Measurements from ENCODE around the gene IGSF6.
"Not testable (repeated sequence)": the region's sequence is repeated elsewhere in the genome, so short reads cannot be mapped to it uniquely, and the experiment has no call there.

Gene IGSF6

DNA sequence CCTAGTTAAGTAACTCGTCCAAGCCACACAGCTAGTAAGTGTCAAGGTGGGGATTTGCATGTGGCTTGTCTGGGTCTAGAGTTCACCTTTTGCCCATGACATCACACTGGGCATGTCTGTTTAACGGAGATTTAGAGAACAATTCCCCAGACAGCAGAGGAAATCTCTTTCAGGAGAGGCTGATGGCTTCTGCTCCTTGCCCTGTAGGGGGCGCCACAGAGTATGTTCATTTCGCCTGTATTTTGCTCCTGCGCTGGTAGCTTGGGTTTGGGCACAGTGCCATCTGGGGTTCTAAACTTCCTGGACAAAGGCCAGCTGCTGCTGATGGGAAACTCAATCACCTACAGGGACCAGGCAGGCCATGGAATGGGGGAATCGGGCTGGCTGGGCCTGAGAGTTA is 31.8 kb upstream of the IGSF6 start:
- H3K4me1 ChIP-seq (ENCODE audit: control insufficient read depth, insufficient read depth, low read depth, low read length): no peaks in the 10 kb centered on the region
- H3K79me1 ChIP-seq (replicated peaks; ENCODE audit: low read length, poor library complexity, severe bottlenecking): no peaks in the 10 kb centered on the region
- H3K27me3 ChIP-seq (ENCODE audit: control insufficient read depth in 1 of 2, insufficient read depth in 1 of 2, low read length in 2 of 2): peaks cover 14 to 34% of the 10 kb centered on the region in 2 experiments
- H2BK120ac ChIP-seq (ENCODE audit: low read depth, low read length): no peak overlapping the region
- no peak overlapping the region for H2BK15ac ChIP-seq (ENCODE audit: low read depth, poor library complexity, severe bottlenecking)
- peak overlapping the region in 1 of 2 experiments; percentile 72 for H3K23ac ChIP-seq (ENCODE audit: low read length in 2 of 2)
- no peak overlapping the region for H4K91ac ChIP-seq (ENCODE audit: low read length)
- H3K14ac ChIP-seq (ENCODE audit: low read length in 2 of 2): no peak overlapping the region
- no peaks in the 10 kb centered on the region for H3K36me3 ChIP-seq (ENCODE audit: control insufficient read depth in 1 of 2, insufficient read depth in 2 of 2, low read depth in 1 of 2, low read length in 2 of 2)
- no peak overlapping the region for H3K4me2 ChIP-seq (ENCODE audit: low read length, poor library complexity, severe bottlenecking)
- no peak for DNase-seq
- 40% methylated on average over 6 of the region's 6 CpGs for WGBS
- H2BK5ac ChIP-seq (ENCODE audit: low read depth, low read length, poor library complexity, severe bottlenecking): no peak overlapping the region
- no peak overlapping the region for H3K18ac ChIP-seq (ENCODE audit: low read depth in 1 of 2, low read length in 2 of 2)
- H3K4ac ChIP-seq (ENCODE audit: low read depth in 1 of 2, low read length in 2 of 2): no peak overlapping the region
- no peak overlapping the region for H4K8ac ChIP-seq (ENCODE audit: low read length)
- H2AK5ac ChIP-seq (ENCODE audit: low read length, severe bottlenecking): no peak overlapping the region
- H3K9me3 ChIP-seq (ENCODE audit: control insufficient read depth, low read length): peaks cover 8% of the 10 kb centered on the region
- H3K9ac ChIP-seq (ENCODE audit: low read length): no peak overlapping the region
- no peak overlapping the region for H3K4me3 ChIP-seq (ENCODE audit: insufficient read depth in 1 of 2, low read depth in 1 of 2, low read length in 2 of 2)
- no peak overlapping the region for H3K27ac ChIP-seq (ENCODE audit: low read length, poor library complexity, severe bottlenecking)
- H2BK12ac ChIP-seq (ENCODE audit: low read length in 2 of 2): no peak overlapping the region
- no peak overlapping the region for H2AFZ ChIP-seq (ENCODE audit: low read depth, low read length)

DNA sequence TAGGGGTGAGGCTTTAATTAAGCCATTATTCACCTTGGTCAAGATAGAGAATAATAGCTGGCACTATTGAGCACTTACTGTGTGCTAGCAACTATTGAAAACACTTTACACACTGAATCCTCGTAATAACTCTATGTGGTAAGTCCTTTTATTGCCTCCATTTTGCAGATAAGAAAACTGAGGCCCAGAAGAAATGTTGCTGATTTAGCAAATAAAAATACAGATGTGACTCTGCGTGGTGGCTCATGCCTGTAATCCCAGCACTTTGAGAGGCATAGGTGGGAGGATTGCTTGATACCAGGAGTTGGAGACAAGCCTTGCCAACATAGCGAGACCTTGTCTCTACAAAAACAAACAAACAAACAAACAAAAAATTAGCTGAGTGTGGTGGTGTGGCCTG is 30.8 kb upstream of the IGSF6 start:
- no peak overlapping the region for H3K27ac ChIP-seq (ENCODE audit: low read length, poor library complexity, severe bottlenecking)
- no peak overlapping the region for H4K91ac ChIP-seq (ENCODE audit: low read length)
- H3K9me3 ChIP-seq (ENCODE audit: control insufficient read depth, low read length): no peaks in the 10 kb centered on the region
- no peak for DNase-seq
- H3K27me3 ChIP-seq (ENCODE audit: control insufficient read depth in 1 of 2, insufficient read depth in 1 of 2, low read length in 2 of 2): peaks cover 8 to 30% of the 10 kb centered on the region in 2 experiments
- no peaks in the 10 kb centered on the region for H3K4me1 ChIP-seq (ENCODE audit: control insufficient read depth, insufficient read depth, low read depth, low read length)
- no peak overlapping the region for H3K4ac ChIP-seq (ENCODE audit: low read depth in 1 of 2, low read length in 2 of 2)
- no peak overlapping the region for H2BK120ac ChIP-seq (ENCODE audit: low read depth, low read length)
- no peak overlapping the region for H2BK15ac ChIP-seq (ENCODE audit: low read depth, poor library complexity, severe bottlenecking)
- no peak overlapping the region for H3K4me3 ChIP-seq (ENCODE audit: insufficient read depth in 1 of 2, low read depth in 1 of 2, low read length in 2 of 2)
- no peak overlapping the region for H4K8ac ChIP-seq (ENCODE audit: low read length)
- H3K36me3 ChIP-seq (ENCODE audit: control insufficient read depth in 1 of 2, insufficient read depth in 2 of 2, low read depth in 1 of 2, low read length in 2 of 2): no peaks in the 10 kb centered on the region
- H3K23ac ChIP-seq (ENCODE audit: low read length in 2 of 2): no peak overlapping the region
- no peak overlapping the region for H3K9ac ChIP-seq (ENCODE audit: low read length)
- no peak overlapping the region for H2AFZ ChIP-seq (ENCODE audit: low read depth, low read length)
- no CpG with 5 or more reads among the region's 3 CpGs for WGBS
- H3K18ac ChIP-seq (ENCODE audit: low read depth in 1 of 2, low read length in 2 of 2): no peak overlapping the region
- no peaks in the 10 kb centered on the region for H3K79me1 ChIP-seq (replicated peaks; ENCODE audit: low read length, poor library complexity, severe bottlenecking)
- no peak overlapping the region for H2BK12ac ChIP-seq (ENCODE audit: low read length in 2 of 2)
- H3K4me2 ChIP-seq (ENCODE audit: low read length, poor library complexity, severe bottlenecking): no peak overlapping the region
- H2BK5ac ChIP-seq (ENCODE audit: low read depth, low read length, poor library complexity, severe bottlenecking): no peak overlapping the region
- no peak overlapping the region for H2AK5ac ChIP-seq (ENCODE audit: low read length, severe bottlenecking)
- no peak overlapping the region for H3K14ac ChIP-seq (ENCODE audit: low read length in 2 of 2)

DNA sequence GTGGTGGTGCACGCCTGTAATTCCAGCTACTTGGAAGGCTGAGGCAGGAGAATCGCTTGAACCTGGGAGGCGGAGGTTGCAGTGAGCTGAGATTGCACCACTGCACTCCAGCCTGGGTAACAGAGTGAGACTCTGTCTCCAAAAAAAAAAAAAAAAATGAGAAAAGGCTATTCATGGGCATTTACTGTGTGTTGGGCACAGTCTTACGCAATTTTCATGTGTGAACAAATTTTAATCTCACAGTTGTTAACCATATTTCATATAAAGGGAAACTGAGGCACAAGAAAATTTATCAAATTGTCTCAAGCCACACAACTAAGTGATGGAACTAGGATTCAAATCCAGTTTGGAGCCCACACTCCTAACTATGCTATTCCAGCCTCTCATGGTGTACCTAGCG is 28.3 kb upstream of the IGSF6 start:
- H3K23ac ChIP-seq (ENCODE audit: low read length in 2 of 2); H3K4me3 ChIP-seq (ENCODE audit: insufficient read depth in 1 of 2, low read depth in 1 of 2, low read length in 2 of 2); H3K27ac ChIP-seq (ENCODE audit: low read length, poor library complexity, severe bottlenecking); DNase-seq; H3K4ac ChIP-seq (ENCODE audit: low read depth in 1 of 2, low read length in 2 of 2); H3K18ac ChIP-seq (ENCODE audit: low read depth in 1 of 2, low read length in 2 of 2); H4K8ac ChIP-seq (ENCODE audit: low read length); H2BK5ac ChIP-seq (ENCODE audit: low read depth, low read length, poor library complexity, severe bottlenecking); H2BK15ac ChIP-seq (ENCODE audit: low read depth, poor library complexity, severe bottlenecking); H2AFZ ChIP-seq (ENCODE audit: low read depth, low read length); H2AK5ac ChIP-seq (ENCODE audit: low read length, severe bottlenecking); H3K9me3 ChIP-seq (ENCODE audit: control insufficient read depth, low read length); H4K91ac ChIP-seq (ENCODE audit: low read length); H3K36me3 ChIP-seq (ENCODE audit: control insufficient read depth in 1 of 2, insufficient read depth in 2 of 2, low read depth in 1 of 2, low read length in 2 of 2); H2BK12ac ChIP-seq (ENCODE audit: low read length in 2 of 2); H3K4me1 ChIP-seq (ENCODE audit: control insufficient read depth, insufficient read depth, low read depth, low read length); H3K14ac ChIP-seq (ENCODE audit: low read length in 2 of 2); H3K9ac ChIP-seq (ENCODE audit: low read length); H2BK120ac ChIP-seq (ENCODE audit: low read depth, low read length); H3K4me2 ChIP-seq (ENCODE audit: low read length, poor library complexity, severe bottlenecking); H3K79me1 ChIP-seq (replicated peaks; ENCODE audit: low read length, poor library complexity, severe bottlenecking): not testable (repeated sequence)
- H3K27me3 ChIP-seq (ENCODE audit: control insufficient read depth in 1 of 2, insufficient read depth in 1 of 2, low read length in 2 of 2): peaks cover 10 to 31% of the 10 kb centered on the region in 2 experiments
- 90% methylated on average over 5 of the region's 5 CpGs for WGBS

DNA sequence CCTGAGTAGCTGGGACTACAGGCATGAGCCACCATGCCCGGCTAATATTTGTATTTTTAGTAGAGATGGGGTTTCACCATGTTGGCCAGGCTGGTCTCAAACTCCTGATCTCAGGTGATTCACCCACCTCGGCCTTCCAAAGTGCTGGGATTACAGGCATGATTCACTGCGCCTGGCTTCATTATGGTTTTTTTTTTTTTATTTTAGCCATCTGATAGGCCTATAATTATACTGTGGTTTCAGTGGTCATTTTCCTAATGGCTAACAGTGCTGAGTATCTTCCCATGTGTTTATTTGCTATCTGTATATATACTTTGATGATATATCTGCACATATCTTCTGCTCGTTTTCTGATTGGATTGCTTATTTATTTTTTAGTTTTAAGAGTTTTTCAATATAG is 22.0 kb upstream of the IGSF6 start:
- H3K9ac ChIP-seq (ENCODE audit: low read length); H3K18ac ChIP-seq (ENCODE audit: low read depth in 1 of 2, low read length in 2 of 2); H3K14ac ChIP-seq (ENCODE audit: low read length in 2 of 2); H2BK120ac ChIP-seq (ENCODE audit: low read depth, low read length); H2AK5ac ChIP-seq (ENCODE audit: low read length, severe bottlenecking); H3K9me3 ChIP-seq (ENCODE audit: control insufficient read depth, low read length); H3K27ac ChIP-seq (ENCODE audit: low read length, poor library complexity, severe bottlenecking); H2BK5ac ChIP-seq (ENCODE audit: low read depth, low read length, poor library complexity, severe bottlenecking); H3K4ac ChIP-seq (ENCODE audit: low read depth in 1 of 2, low read length in 2 of 2); H2AFZ ChIP-seq (ENCODE audit: low read depth, low read length); H3K36me3 ChIP-seq (ENCODE audit: control insufficient read depth in 1 of 2, insufficient read depth in 2 of 2, low read depth in 1 of 2, low read length in 2 of 2); H2BK15ac ChIP-seq (ENCODE audit: low read depth, poor library complexity, severe bottlenecking); H3K79me1 ChIP-seq (replicated peaks; ENCODE audit: low read length, poor library complexity, severe bottlenecking); DNase-seq; H4K8ac ChIP-seq (ENCODE audit: low read length); H3K4me3 ChIP-seq (ENCODE audit: insufficient read depth in 1 of 2, low read depth in 1 of 2, low read length in 2 of 2); H3K23ac ChIP-seq (ENCODE audit: low read length in 2 of 2); H3K4me2 ChIP-seq (ENCODE audit: low read length, poor library complexity, severe bottlenecking); H2BK12ac ChIP-seq (ENCODE audit: low read length in 2 of 2); H3K4me1 ChIP-seq (ENCODE audit: control insufficient read depth, insufficient read depth, low read depth, low read length); H4K91ac ChIP-seq (ENCODE audit: low read length): not testable (repeated sequence)
- WGBS: 89% methylated on average over 3 of the region's 4 CpGs
- H3K27me3 ChIP-seq (ENCODE audit: control insufficient read depth in 1 of 2, insufficient read depth in 1 of 2, low read length in 2 of 2): peaks cover 6 to 22% of the 10 kb centered on the region in 2 experiments
